Erythroblast (primary cell): Measurements from ENCODE around the gene LPCAT4.

Source experiments
- GATA1 ChIP-seq: IDR thresholded peaks from 2 replicates; pipeline ENCODE4 v1.6.1; 2011; ENCODE audit warnings: low read depth, mild to moderate bottlenecking, control low read depth, low read length, moderate library complexity
- POLR2A ChIP-seq: IDR thresholded peaks from 2 replicates; pipeline ENCODE4 v1.6.1; 2011; ENCODE audit warnings: mild to moderate bottlenecking, low read length

DNA sequence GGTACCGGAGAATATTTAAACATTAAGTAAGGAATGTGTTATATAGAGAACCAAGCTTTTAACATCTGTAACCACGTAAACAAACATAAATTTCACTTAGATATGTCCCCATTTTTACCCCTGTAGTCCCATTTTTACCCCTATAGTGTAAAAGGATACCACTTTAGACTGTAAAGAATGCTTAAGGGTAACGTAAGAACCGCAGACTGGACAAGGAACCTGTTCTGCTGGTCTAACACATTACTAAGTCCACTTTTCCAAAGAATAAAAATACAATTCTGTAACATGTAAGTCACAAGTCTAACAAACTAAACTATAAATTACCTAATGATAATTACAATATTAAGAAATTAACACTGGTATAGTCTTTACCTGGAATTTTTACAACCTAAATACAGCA lies 32.3 kb downstream of the LPCAT4 start:
- TF ChIP-seq POLR2A (no peak), GATA1 (no peak)
